GM12872 (cell line): ENCODE results near the gene LRRC66.

ENCODE experiments used
- TF ChIP-seq, protein P1 (sequence below): IDR thresholded peaks from 3 replicates; pipeline ENCODE4 v1.5.1; 2011; ENCODE audit warnings: low read depth, mild to moderate bottlenecking, low read length, moderate library complexity; ENCODE audit not compliant: insufficient read depth

Gene LRRC66

DNA sequence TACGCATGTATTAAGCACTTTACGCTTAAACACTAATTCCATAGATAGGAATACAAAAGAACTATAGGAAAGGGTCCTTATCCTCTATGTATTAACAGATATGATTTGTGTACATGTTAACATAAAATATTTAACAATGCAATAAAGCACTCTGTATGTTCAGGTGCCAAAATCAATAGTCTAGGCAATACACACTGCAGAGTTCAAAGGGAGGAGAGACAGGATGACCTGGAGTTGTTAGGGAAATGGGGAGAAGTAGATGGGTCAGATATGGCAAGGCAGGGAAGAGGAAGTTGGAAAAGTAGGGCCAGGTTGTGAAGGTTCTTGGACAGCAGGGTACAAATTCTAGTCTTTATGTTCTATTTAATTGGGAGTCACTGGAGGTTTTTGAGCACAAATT, 15.0 kb upstream of the LRRC66 start:
- TF ChIP-seq, protein P1, sequence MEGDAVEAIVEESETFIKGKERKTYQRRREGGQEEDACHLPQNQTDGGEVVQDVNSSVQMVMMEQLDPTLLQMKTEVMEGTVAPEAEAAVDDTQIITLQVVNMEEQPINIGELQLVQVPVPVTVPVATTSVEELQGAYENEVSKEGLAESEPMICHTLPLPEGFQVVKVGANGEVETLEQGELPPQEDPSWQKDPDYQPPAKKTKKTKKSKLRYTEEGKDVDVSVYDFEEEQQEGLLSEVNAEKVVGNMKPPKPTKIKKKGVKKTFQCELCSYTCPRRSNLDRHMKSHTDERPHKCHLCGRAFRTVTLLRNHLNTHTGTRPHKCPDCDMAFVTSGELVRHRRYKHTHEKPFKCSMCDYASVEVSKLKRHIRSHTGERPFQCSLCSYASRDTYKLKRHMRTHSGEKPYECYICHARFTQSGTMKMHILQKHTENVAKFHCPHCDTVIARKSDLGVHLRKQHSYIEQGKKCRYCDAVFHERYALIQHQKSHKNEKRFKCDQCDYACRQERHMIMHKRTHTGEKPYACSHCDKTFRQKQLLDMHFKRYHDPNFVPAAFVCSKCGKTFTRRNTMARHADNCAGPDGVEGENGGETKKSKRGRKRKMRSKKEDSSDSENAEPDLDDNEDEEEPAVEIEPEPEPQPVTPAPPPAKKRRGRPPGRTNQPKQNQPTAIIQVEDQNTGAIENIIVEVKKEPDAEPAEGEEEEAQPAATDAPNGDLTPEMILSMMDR, result no peak

DNA sequence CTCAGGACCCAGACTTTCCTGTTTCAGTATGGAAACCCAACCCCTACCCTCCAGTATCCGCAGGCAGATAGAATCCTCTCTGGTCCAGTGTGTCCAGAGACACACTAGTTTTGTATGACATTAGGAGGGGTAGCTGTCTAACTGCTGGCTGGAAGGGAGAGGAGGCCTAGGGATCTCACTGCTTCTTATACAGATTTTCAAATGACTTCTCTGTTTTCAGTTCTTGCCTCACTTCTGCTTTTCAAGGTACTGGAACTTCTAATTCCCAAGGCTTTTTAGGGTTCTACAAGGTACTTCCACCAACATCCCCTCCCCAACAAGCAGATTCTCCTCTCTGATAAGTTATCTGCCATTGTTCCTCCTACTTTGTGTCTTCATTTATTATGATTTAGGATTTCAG, 11.8 kb upstream of the LRRC66 start:
- TF ChIP-seq, protein P1, result no peak

DNA sequence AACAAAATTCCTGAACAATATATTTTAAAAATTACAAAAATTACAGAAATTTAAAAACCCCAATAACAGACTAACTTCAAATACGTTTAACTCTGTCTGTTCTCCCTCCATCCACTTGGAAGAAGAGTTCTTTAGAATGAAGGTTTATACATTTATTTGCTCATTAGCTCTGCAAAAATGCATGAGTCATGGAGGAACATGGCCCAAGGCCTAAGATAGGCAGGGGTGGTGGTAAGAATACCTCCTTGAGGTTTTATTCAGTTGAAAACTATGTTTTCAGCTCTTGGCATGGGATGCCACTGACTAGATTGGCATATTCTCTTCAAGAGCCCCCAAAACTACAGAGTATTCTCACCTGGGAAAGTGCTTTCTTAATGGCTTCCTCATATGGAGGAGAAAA, 8.8 kb upstream of the LRRC66 start:
- TF ChIP-seq, protein P1, result no peak

DNA sequence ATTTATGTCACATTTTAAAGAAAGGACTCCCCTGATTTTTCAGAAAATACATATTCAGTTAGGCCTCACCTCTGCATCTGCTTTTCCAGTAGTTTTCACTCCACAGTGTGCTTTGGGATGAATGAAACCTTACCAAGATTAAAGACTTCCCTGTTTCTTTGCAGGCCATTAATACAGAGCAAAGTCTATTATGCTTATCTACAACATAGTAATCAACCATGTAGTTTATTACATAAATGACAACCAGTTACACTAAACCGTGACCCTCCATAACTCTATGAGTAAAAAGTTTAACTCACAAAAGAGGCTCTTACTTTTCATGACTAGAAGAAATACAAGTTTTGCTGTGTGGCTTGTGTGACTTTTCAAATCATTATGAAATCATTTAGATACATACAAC, 2.3 kb downstream of the LRRC66 start:
- TF ChIP-seq, protein P1, result no peak

DNA sequence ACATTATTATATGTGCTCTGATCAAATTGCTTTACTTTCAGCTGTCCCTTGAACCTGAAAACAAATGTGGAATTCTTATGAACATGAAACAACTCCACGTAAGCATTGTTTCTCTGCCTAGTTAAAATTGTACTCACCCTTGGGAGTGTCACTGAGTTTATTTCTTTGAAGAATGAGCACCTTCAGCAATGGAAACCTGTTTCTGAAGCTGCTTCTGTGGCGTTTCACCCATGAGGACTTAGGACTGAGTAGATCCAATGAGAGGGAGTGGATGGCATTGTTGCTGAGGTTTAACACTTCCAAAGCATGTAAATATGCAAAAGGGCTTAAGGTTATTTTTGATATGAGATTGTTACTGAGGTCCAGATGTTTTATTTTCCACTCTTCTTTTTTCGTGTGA, 3.2 kb downstream of the LRRC66 start:
- TF ChIP-seq, protein P1, result no peak

DNA sequence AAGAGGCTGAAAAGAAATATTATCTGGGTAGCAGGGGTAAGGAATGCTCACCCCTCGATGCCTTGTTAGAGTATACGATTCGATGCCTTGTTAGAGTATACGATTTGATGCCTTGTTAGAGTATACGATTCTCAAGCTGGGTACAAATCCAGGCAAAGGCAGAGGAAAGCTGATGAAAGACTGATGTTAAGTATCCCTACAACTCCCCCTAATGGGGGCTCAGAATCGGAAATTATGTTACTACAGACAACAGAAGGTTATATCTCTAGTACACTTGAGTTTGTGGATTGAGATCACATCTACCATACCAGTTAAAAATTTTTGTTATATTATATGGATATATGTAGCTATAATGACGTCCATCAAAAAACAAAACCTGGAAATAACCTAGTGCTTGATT, 4.8 kb downstream of the LRRC66 start:
- TF ChIP-seq, protein P1, result no peak

DNA sequence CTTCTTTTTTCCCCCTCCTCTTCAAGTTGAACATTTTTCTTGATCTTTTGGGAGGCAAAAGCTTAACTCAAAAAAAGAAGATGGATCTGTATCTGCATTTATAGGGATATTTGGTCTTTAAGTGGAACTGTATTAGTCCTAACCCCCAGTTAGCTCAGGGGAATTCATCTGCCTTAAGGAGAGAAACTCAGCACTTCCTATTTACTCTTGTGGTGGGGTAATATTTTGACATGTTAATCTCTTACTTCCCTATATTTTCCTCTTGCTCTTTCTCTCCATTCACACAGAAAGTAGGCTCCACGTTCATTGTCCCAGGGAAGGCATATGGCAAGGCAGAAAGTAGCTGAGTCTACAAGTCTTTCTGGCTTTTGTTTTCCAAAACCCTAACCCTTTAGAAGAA, 5.3 kb downstream of the LRRC66 start:
- TF ChIP-seq, protein P1, result no peak

DNA sequence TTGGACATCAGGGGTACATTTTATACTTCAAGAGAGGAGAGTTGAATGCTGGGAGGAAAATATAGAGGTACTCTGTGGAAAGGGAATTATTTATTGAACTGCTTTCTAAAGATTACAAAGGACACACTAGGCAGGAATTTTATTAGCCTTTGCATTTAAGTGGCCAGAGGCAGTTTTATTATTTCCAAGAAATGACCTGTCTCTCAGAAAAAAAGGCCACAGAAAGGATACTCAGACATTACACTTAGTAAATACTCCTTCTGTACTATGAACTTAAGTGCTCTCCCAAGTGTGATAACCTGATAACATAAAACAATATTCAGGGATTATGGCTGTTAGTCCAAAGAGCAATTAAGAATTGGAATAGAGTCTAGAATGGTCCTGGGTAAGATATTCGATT, 7.5 kb downstream of the LRRC66 start:
- TF ChIP-seq, protein P1, result no peak
